K562 (cell line): ENCODE measurements around the gene ALG12. TPM values are rescaled to one million over a fixed set of nuclear protein-coding genes. Genes with fewer than 3 reads are reported as not detected.
A peak's percentile ranks its signal among the peaks of the same experiment; 100 is the strongest.

Experiments
- ATAC-seq: fragments of 200-7000 bp; cut with Tn5 transposase; 3 replicates; pipeline ENCODE4 v1.9.1; 2020; ENCODE audit warnings: moderate library complexity
- BruUV-seq: library from RNA; stranded (reverse); fragments of 400-500 nt; replicated peaks from 2 replicates; lab custom pipeline; 2021; lab: Mats Ljungman, UMichigan
- CTCF ChIA-PET: fragments of 300-600 bp; formaldehyde crosslinking; extraction: SDS; loops from one replicate; lab custom pipeline; 2021; ENCODE audit warnings: low intra/inter-chr PET ratio; lab: Yijun Ruan, JAX
- POLR2A ChIA-PET: fragments of 300-600, 350-650 bp; sonication (Branson Sonifier 250); formaldehyde crosslinking; extraction: SDS; loops from one replicate; lab custom pipeline; 2021; ENCODE audit warnings: antibody characterized with exemption, inconsistent platforms; lab: Yijun Ruan, JAX
- DNase-seq, 4 experiments: peaks; one replicate each; pipeline versions ENCODE4 v3.0.0 to v3.0.0-alpha.2; 2011 to 2018; ENCODE audit warnings: low spot score in 3 of 4, mixed read lengths in 3 of 4; ENCODE audit errors: extremely low read depth in 1 of 4
- FAIRE-seq: peaks from 2 replicates; lab custom pipeline; 2011; peaks lifted over from hg19 to GRCh38; lab: Jason Lieb, UNC
- H2AFZ ChIP-seq: 2 replicates; pipeline ENCODE4 v1.6.0; 2011; ENCODE audit warnings: low read depth, low read length, control low read depth, inconsistent platforms
- H3K27ac ChIP-seq: fragments of 200-600 bp; 3 replicates; pipeline ENCODE4 v1.8.0; 2011; ENCODE audit warnings: low read depth, mild to moderate bottlenecking, control low read depth, inconsistent platforms, low read length, moderate library complexity, mixed read lengths; ENCODE audit errors: extremely low read depth
- H3K27me3 ChIP-seq, 2 experiments: fragments of 300-600 bp in 1 of 2; 2 replicates in 1 of 2; 3 replicates in 1 of 2; pipeline versions ENCODE4 v1.6.0 to v1.8.0; 2011; ENCODE audit warnings: inconsistent platforms in 2 of 2, low read length in 2 of 2, mild to moderate bottlenecking in 1 of 2, mixed read lengths in 1 of 2, moderate library complexity in 1 of 2; ENCODE audit not compliant: control insufficient read depth in 2 of 2, insufficient read depth in 2 of 2
- H3K36me3 ChIP-seq: fragments of 300-600 bp; 3 replicates; pipeline ENCODE4 v1.8.0; 2011; ENCODE audit warnings: mild to moderate bottlenecking, low read length, inconsistent platforms; ENCODE audit not compliant: control insufficient read depth, insufficient read depth
- H3K4me1 ChIP-seq, 2 experiments: fragments of 200-600 bp in 1 of 2; replicated peaks in 1 of 2; 2 replicates in 1 of 2; 3 replicates in 1 of 2; pipeline versions ENCODE4 v1.5.1 to v1.8.0; 2011; ENCODE audit warnings: inconsistent platforms in 2 of 2, low read length in 2 of 2, mild to moderate bottlenecking in 1 of 2, mixed read lengths in 1 of 2, moderate library complexity in 1 of 2; ENCODE audit not compliant: control insufficient read depth in 2 of 2, insufficient read depth in 2 of 2
- H3K4me2 ChIP-seq: 2 replicates; pipeline ENCODE4 v1.6.1; 2011; ENCODE audit warnings: low read length, control low read depth, inconsistent platforms, mixed read lengths; ENCODE audit not compliant: insufficient read depth
- H3K4me3 ChIP-seq: fragments of 200-600 bp; sonication (generic), shearing (Covaris generic); 2 replicates; pipeline ENCODE4 v1.5.1; 2016; ENCODE audit warnings: control low read depth, inconsistent platforms
- H3K79me2 ChIP-seq: fragments of 200-600 bp; 3 replicates; pipeline ENCODE4 v1.8.0; 2011; ENCODE audit warnings: low read length, inconsistent platforms; ENCODE audit not compliant: control insufficient read depth, insufficient read depth
- H3K9ac ChIP-seq, 2 experiments: 2 replicates each; pipeline versions ENCODE4 v1.6.0 to v1.6.1; 2011; ENCODE audit warnings: low read depth in 2 of 2, low read length in 2 of 2, control low read depth in 1 of 2, inconsistent platforms in 1 of 2, mild to moderate bottlenecking in 1 of 2, mixed read lengths in 1 of 2; ENCODE audit not compliant: insufficient read depth in 1 of 2
- H3K9me1 ChIP-seq: one replicate; pipeline ENCODE4 v1.6.0; 2011; ENCODE audit warnings: inconsistent platforms, mild to moderate bottlenecking, low read length, moderate library complexity; ENCODE audit not compliant: control insufficient read depth, insufficient read depth
- H3K9me3 ChIP-seq: replicated peaks from 2 replicates; pipeline ENCODE4 v1.5.1; 2011; ENCODE audit warnings: low read depth, low read length, inconsistent platforms; ENCODE audit not compliant: control insufficient read depth, insufficient read depth
- H4K20me1 ChIP-seq: replicated peaks from 2 replicates; pipeline ENCODE4 v1.6.1; 2011; ENCODE audit warnings: low read length, inconsistent platforms, mixed read lengths; ENCODE audit not compliant: control insufficient read depth, insufficient read depth
- CBFA2T2 ChIP-seq: fragments of 450-650 bp; conservative IDR thresholded peaks from 2 replicates; pipeline ENCODE4 v1.6.1; 2017; ENCODE audit warnings: mild to moderate bottlenecking
- HDAC2 ChIP-seq: fragments of 450-650 bp; IDR thresholded peaks from 2 replicates; pipeline ENCODE4 v1.6.1; 2016; ENCODE audit warnings: mild to moderate bottlenecking
- HES1 ChIP-seq: fragments of 450-650 bp; IDR thresholded peaks from 2 replicates; pipeline ENCODE4 v1.6.1; 2016; ENCODE audit warnings: low read depth, mild to moderate bottlenecking, moderate library complexity
- LCOR ChIP-seq: sonication (generic); formaldehyde crosslinking; IDR thresholded peaks from 2 replicates; pipeline ENCODE4 v1.8.0; 2022; ENCODE audit warnings: mild to moderate bottlenecking, missing genetic modification reagents
- MYNN ChIP-seq, 2 experiments: sonication (generic); formaldehyde crosslinking in 1 of 2; IDR thresholded peaks; 2 replicates each; pipeline versions ENCODE4 v1.5.0 to v1.6.1; 2016 to 2020; ENCODE audit warnings: antibody characterized with exemption in 1 of 2, missing genetic modification reagents in 1 of 2
- POLR3G ChIP-seq: IDR thresholded peaks from 2 replicates; pipeline ENCODE4 v1.6.1; 2011; ENCODE audit not compliant: insufficient read length, insufficient replicate concordance; ENCODE audit errors: extremely low read depth
- PYGO2 ChIP-seq: fragments of 450-650 bp; IDR thresholded peaks from 2 replicates; pipeline ENCODE4 v1.6.1; 2016; ENCODE audit warnings: mild to moderate bottlenecking, missing genetic modification characterization, moderate library complexity, missing compliant biosample characterization
- ZBTB5 ChIP-seq: fragments of 450-650 bp; IDR thresholded peaks from 2 replicates; pipeline ENCODE4 v1.6.1; 2017; ENCODE audit warnings: antibody characterized with exemption
- WGBS: fragments of 100-300 bp; shearing (Covaris generic); methylation state at CpG from one replicate; pipeline ENCODE4 v1.1.6; 2016; ENCODE audit warnings: low coverage, mixed read lengths; ENCODE audit not compliant: insufficient coverage; ENCODE audit errors: missing lambda C conversion rate; 5-methylcytosine and 5-hydroxymethylcytosine counted together
- in situ Hi-C: fragments of 300-500 bp; cut with MboI; formaldehyde crosslinking; loops from 4 replicates; pipeline ENCODE4 v1.15.0; 2018; ENCODE audit warnings: inconsistent platforms, mixed read lengths
- intact Hi-C: fragments of 100-400 bp; cut with micrococcal nuclease; formaldehyde crosslinking; loops from 2 replicates; pipeline ENCODE4 v1.14.2; 2022
- polyA plus RNA-seq, 8 experiments: library from polyadenylated mRNA; depleted of rRNA in 4 of 8; stranded (reverse) in 5 of 8; unstranded in 3 of 8; fragments of >200 nt; fragmentation: Nextera tagmentation in 2 of 8; fragmentation: Illumina TruSeq in 1 of 8; extraction: Ambion mirVana in 2 of 8; extraction: Trizol in 1 of 8; gene quantifications; 2 replicates each; pipeline versions ENCODE4 v1.2.1 to v1.2.3, GENCODE V29; 2011 to 2014; ENCODE audit warnings: inconsistent platforms in 1 of 8, missing spikeins in 1 of 8
- total RNA-seq, 7 experiments: library from RNA; depleted of rRNA in 6 of 7; stranded (reverse); fragments of >200 nt in 6 of 7; fragmentation: Illumina TruSeq in 2 of 7; extraction: Trizol in 2 of 7; gene quantifications; 2 replicates each; pipeline versions ENCODE4 v1.2.1 to v1.2.3, GENCODE V29; 2011 to 2021; ENCODE audit warnings: low replicate concordance in 1 of 7
- TF ChIP-seq, protein P1 (sequence below): sonication (generic); formaldehyde crosslinking; IDR thresholded peaks from 2 replicates; pipeline ENCODE4 v1.8.1; 2023; ENCODE audit warnings: mild to moderate bottlenecking, missing genetic modification reagents
- TF ChIP-seq, protein P2 (sequence below): sonication (generic); IDR thresholded peaks from 2 replicates; pipeline ENCODE4 v1.6.1; 2016
- TF ChIP-seq, protein P3 (sequence below): fragments of 250-450 bp; sonication (Bioruptor Pico); IDR thresholded peaks from 2 replicates; pipeline ENCODE4 v1.5.0; 2021; ENCODE audit warnings: mild to moderate bottlenecking, moderate library complexity

The ALG12 gene
- total and polyA plus RNA-seq, 9 of the 15 experiments (the other 6 are each of a cell fraction or from before 2014, with no cell fraction given), result 0.20 to 8.5 (median 3.4) TPM

GRCh38 chr22:49936973-49937757 is 18.9 kb upstream of the ALG12 start:
- Histone ChIP-seq H3K4me3 (no peak overlapping the region), H3K27me3 (no peaks in the 10 kb centered on the region), H3K4me1 (peaks cover 18 to 61% of the 10 kb centered on the region in 2 experiments), H3K9ac (peak overlapping the region in 1 of 2 experiments; percentile 86; a peak in 2 of 4 replicates), H3K36me3 (no peaks in the 10 kb centered on the region), H4K20me1 (no peaks in the 10 kb centered on the region), H3K9me1 (no peaks in the 10 kb centered on the region), H3K9me3 (no peaks in the 10 kb centered on the region), H3K79me2 (no peaks in the 10 kb centered on the region), H3K27ac (no peak overlapping the region; the same call in 2 of the 3 replicates), H2AFZ (no peak overlapping the region), H3K4me2 (no peak overlapping the region)
- in situ Hi-C loops, result no loop called here
- no TSS peak for BruUV-seq
- intact Hi-C loops, result no loop called here
- ChIA-PET CTCF (no interaction called here), POLR2A (no interaction called here)
- WGBS, result 82% methylated on average over 7 of the region's 21 CpGs
- ATAC-seq, result no peak
- no peak for DNase-seq
- no peak for FAIRE-seq
- TF ChIP-seq MYNN (IDR thresholded peaks at IDR 0.05) (no peak), MYNN (CRISPR knock-in tag; IDR thresholded peaks at IDR 0.05) (no peak), HES1 (no peak), CBFA2T2 (no peak), LCOR (no peak), POLR3G (no peak), PYGO2 (tag) (no peak), ZBTB5 (no peak), HDAC2 (no peak)
- TF ChIP-seq, protein P1, sequence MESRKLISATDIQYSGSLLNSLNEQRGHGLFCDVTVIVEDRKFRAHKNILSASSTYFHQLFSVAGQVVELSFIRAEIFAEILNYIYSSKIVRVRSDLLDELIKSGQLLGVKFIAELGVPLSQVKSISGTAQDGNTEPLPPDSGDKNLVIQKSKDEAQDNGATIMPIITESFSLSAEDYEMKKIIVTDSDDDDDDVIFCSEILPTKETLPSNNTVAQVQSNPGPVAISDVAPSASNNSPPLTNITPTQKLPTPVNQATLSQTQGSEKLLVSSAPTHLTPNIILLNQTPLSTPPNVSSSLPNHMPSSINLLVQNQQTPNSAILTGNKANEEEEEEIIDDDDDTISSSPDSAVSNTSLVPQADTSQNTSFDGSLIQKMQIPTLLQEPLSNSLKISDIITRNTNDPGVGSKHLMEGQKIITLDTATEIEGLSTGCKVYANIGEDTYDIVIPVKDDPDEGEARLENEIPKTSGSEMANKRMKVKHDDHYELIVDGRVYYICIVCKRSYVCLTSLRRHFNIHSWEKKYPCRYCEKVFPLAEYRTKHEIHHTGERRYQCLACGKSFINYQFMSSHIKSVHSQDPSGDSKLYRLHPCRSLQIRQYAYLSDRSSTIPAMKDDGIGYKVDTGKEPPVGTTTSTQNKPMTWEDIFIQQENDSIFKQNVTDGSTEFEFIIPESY, result no peak
- TF ChIP-seq, protein P2, sequence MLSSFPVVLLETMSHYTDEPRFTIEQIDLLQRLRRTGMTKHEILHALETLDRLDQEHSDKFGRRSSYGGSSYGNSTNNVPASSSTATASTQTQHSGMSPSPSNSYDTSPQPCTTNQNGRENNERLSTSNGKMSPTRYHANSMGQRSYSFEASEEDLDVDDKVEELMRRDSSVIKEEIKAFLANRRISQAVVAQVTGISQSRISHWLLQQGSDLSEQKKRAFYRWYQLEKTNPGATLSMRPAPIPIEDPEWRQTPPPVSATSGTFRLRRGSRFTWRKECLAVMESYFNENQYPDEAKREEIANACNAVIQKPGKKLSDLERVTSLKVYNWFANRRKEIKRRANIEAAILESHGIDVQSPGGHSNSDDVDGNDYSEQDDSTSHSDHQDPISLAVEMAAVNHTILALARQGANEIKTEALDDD, result no peak
- TF ChIP-seq, protein P3, sequence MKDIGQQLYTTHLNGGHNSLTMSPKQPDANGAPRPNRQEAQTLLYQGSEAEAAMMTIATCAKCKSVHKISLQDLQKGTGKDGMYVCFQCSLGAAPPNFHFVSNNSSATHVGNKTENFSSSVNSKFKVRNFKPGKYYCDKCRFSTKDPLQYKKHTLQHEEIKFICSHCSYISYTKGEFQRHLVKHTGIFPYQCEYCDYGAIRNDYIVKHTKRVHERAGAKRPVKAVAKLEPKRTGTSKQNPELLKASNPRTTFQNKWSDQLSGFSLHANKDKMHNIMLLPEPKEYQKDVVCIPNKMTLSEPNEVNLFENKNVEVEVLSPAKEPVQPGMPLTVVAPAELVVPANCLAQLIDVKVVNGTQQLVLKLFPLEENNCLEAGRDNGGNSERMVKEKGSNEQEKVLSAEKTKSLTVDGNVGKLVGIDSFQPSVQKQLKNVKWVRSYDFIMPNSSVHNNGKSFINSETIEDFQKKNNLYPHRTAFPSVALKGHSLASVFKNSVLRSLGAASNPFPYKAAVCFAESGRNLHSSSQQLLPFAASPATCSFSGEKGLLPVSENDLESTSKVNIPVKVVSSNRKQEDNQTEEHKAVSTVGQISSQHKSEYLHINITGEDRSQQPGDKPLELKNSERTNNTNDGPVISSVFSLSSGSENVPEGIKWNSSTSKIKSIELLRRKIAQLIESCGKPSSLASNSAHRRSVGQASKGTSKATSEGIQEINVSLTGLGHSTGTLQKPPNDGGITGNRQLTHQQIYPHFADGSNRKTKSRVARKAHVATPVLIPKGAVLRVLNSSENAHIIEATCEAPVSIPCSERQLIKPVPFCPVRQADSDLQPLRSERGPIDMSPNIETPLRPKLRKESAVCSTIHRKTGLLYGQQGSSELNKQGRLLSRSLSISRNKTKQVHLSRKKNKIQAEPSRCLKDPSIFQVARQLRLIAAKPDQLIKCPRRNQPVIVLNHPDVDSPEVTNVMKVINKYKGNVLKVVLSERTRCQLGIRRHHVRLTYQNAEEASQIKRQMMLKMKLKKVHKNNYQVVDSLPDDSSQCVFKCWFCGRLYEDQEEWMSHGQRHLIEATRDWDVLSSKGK (CRISPR knock-in tag), result no peak
